Esophagus squamous epithelium (tissue), 5 donors: ENCODE data around the gene TAF4. TPM values are rescaled to one million over a fixed set of nuclear protein-coding genes. Genes with fewer than 3 reads are reported as not detected.

ENCODE experiments used
- DNase-seq: peaks from one replicate; lab custom pipeline; 2025; lab: John Stamatoyannopoulos, UW
- H3K27ac ChIP-seq, 4 donors: fragments of 200-600 bp; sonication (generic); one replicate each; pipeline ENCODE4 v1.5.1; 2016 to 2019; ENCODE audit warnings: mild to moderate bottlenecking in 1 of 4
- H3K27me3 ChIP-seq, 4 donors: fragments of 200-600 bp; sonication (generic); 1 replicate in 3 of 4; 2 replicates in 1 of 4; pipeline versions ENCODE4 v1.5.1 to v1.6.0; 2017 to 2021; ENCODE audit warnings: antibody characterized with exemption in 1 of 4
- H3K36me3 ChIP-seq, 3 donors: fragments of 200-600 bp; sonication (generic); one replicate each; pipeline ENCODE4 v1.5.1; 2016 to 2019
- H3K4me1 ChIP-seq, 3 donors: fragments of 200-600 bp; sonication (generic); one replicate each; pipeline ENCODE4 v1.5.1; 2017 to 2019
- H3K4me3 ChIP-seq, 4 donors: fragments of 200-600 bp; sonication (generic); 1 replicate in 3 of 4; 2 replicates in 1 of 4; pipeline ENCODE4 v1.5.1; 2016 to 2019; ENCODE audit warnings: mild to moderate bottlenecking in 2 of 4, moderate library complexity in 1 of 4
- H3K9me3 ChIP-seq, 3 donors: fragments of 200-600 bp; sonication (generic); one replicate each; pipeline ENCODE4 v1.5.1; 2016 to 2019
- POLR2A ChIP-seq, 4 donors: fragments of 450-650 bp; IDR thresholded peaks; one replicate each; pipeline ENCODE4 v1.6.1; 2017; ENCODE audit warnings: antibody characterized with exemption in 4 of 4, mild to moderate bottlenecking in 4 of 4, moderate library complexity in 3 of 4
- WGBS, 2 donors: methylation state at CpG; one replicate each; pipeline ENCODE4 v1.1.5; 2018; 5-methylcytosine and 5-hydroxymethylcytosine counted together
- intact Hi-C: fragments of 100-400 bp; cut with DNase I; formaldehyde crosslinking; loops from one replicate; pipeline ENCODE4 v1.15.0; 2022
- total RNA-seq, 4 donors: library from RNA; depleted of rRNA; stranded (reverse); fragments of >200 nt; gene quantifications; one replicate each; pipeline ENCODE4 v1.1.0, GENCODE V29; 2016
- TF ChIP-seq, protein P1 (sequence below), 6 experiments: fragments of 450-650 bp in 4 of 6; fragments of 200-600 bp in 2 of 6; sonication (generic) in 2 of 6; IDR thresholded peaks; one replicate each; pipeline ENCODE4 v1.5.1; 2016 to 2019; ENCODE audit warnings: antibody characterized with exemption in 6 of 6, mild to moderate bottlenecking in 4 of 6, moderate library complexity in 4 of 6
- donor health status: DM: yes; HTN: yes; CAD: no.

Gene TAF4
- total RNA-seq, 4 donors from 2014 or later = 4.9 to 16.5 (median 14.4) TPM

- Histone ChIP-seq H3K27me3 (peaks cover 0 to 32% (median under 1%) of the 10 kb centered on the region in 4 donors), H3K9me3 (no peaks in the 10 kb centered on the region), H3K4me1 (peaks cover 0 to 13% (median 0%) of the 10 kb centered on the region in 3 donors), H3K4me3 (no peak overlapping the region), H3K36me3 (no peaks in the 10 kb centered on the region), H3K27ac (no peak overlapping the region)
- intact Hi-C loops = no loop called here
- 86 to 89% methylated on average over 12 of the region's 12 CpGs for WGBS, 2 donors
- no peak for TF ChIP-seq POLR2A (IDR thresholded peaks at IDR 0.05)
- TF ChIP-seq, protein P1, sequence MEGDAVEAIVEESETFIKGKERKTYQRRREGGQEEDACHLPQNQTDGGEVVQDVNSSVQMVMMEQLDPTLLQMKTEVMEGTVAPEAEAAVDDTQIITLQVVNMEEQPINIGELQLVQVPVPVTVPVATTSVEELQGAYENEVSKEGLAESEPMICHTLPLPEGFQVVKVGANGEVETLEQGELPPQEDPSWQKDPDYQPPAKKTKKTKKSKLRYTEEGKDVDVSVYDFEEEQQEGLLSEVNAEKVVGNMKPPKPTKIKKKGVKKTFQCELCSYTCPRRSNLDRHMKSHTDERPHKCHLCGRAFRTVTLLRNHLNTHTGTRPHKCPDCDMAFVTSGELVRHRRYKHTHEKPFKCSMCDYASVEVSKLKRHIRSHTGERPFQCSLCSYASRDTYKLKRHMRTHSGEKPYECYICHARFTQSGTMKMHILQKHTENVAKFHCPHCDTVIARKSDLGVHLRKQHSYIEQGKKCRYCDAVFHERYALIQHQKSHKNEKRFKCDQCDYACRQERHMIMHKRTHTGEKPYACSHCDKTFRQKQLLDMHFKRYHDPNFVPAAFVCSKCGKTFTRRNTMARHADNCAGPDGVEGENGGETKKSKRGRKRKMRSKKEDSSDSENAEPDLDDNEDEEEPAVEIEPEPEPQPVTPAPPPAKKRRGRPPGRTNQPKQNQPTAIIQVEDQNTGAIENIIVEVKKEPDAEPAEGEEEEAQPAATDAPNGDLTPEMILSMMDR (IDR thresholded peaks at IDR 0.05) = no peak
- no peak for DNase-seq
Measured at GRCh38 chr20:61960836-61961235, 104.8 kb downstream of the TAF4 start.

GRCh38 chr20:61958773-61959700 is 106.6 kb downstream of the TAF4 start:
- WGBS, 2 donors = 64 to 76% methylated on average over 20 to 22 of the region's 22 CpGs
- peaks cover 0 to 32% (median 0%) of the 10 kb centered on the region in 4 donors for H3K27me3 ChIP-seq
- no peak overlapping the region for H3K27ac ChIP-seq
- no peaks in the 10 kb centered on the region for H3K9me3 ChIP-seq
- no peak for DNase-seq
- no peaks in the 10 kb centered on the region for H3K4me1 ChIP-seq
- no peak overlapping the region for H3K4me3 ChIP-seq
- H3K36me3 ChIP-seq = no peaks in the 10 kb centered on the region
- TF ChIP-seq, protein P1 (IDR thresholded peaks at IDR 0.05) = no peak
- no peak for TF ChIP-seq POLR2A (IDR thresholded peaks at IDR 0.05)
- intact Hi-C loops = no loop called here

DNA sequence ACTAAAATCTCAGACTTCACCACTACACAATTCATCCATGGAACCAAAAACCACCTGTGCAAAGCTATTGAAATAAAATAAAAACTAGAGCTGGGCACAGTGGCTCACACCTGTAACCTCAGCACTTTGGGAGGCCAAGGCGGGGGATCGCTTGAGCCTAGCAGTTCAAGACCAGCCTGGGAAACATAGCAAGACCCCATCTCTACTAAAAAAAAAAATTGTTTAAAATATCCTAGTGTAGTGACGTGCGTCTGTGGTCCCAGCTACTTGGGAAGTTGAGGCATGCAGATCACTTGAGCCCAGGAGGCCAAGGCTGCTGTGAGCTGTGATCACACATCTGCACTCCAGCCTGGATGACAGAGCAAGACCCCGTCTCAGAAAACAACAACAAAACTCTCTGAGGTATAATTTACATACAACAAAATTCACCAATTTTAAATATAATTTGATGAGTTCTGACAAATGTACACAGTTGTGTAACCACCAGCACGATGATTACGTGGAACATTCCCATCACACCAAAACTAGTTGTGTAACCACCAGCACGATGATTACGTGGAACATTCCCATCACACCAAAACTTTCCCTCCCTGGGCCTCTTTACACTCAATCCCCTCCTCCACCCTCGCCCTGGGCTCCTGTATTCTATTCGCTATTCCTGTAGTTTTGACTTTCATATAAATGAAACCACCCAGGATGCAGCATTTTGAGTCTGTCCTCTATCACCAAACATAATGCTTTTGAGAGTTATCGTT is 107.5 kb downstream of the TAF4 start:
- TF ChIP-seq, protein P1 (IDR thresholded peaks at IDR 0.05) = no peak
- no peak for TF ChIP-seq POLR2A (IDR thresholded peaks at IDR 0.05)
- no peaks in the 10 kb centered on the region for H3K4me1 ChIP-seq
- DNase-seq = no peak
- H3K4me3 ChIP-seq = no peak overlapping the region
- WGBS, 2 donors = 69 to 77% methylated on average over 12 of the region's 12 CpGs
- no peaks in the 10 kb centered on the region for H3K36me3 ChIP-seq
- no peaks in the 10 kb centered on the region for H3K9me3 ChIP-seq
- intact Hi-C loops = no loop called here
- peaks cover 0 to 40% (median 0%) of the 10 kb centered on the region in 4 donors for H3K27me3 ChIP-seq
- no peak overlapping the region for H3K27ac ChIP-seq

DNA sequence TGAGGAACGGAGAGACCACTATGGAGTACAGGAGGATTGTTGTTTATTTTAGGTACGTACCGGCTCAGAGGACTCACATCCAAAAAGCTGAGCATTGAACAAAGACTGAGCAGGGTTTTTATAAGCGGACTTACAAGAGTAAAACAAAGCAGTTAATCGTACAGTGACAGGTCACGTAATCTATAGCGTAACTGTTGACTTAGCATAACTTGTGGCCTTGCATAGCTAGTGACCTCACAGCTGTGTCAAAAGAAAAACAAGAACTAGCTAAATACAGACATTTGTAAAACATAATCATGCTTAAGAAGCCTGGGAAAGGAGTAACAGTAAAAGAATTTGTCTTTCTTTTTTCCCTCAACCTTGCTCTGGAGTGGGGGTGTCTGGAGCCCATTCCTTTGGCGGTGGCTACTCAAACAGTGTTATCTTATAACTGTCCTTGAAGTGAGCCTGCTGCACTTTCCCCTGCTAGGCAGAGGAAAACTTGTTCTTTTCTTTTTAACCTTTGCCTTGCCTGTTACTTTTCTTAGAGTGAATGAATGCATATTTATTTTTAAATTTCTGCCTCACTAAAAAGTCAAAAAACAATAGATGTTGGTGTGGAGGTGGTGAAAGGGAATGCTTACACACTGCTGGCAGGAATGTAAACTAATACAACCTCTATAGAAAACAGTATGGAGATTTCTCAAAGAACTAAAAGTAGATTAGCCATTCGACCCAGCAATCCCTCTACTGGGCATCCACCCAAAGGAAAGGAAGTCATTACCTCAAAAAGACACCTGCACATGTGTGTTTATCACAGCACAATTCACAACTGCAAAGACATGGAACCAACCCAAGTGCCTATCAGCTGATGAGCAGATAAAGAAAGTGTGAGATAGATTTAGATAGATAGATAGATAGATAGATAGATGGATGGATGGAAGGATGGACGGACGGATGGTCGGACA is 109.0 kb downstream of the TAF4 start:
- H3K27me3 ChIP-seq = peaks cover 0 to 47% (median 0%) of the 10 kb centered on the region in 4 donors
- intact Hi-C loops = no loop called here

More for the DNA sequence above, 109.0 kb downstream of the TAF4 start:
- Histone ChIP-seq H3K4me1 (no peaks in the 10 kb centered on the region), H3K9me3 (no peaks in the 10 kb centered on the region), H3K4me3 (no peak overlapping the region), H3K27ac (no peak overlapping the region), H3K36me3 (no peaks in the 10 kb centered on the region)
- WGBS, 2 donors = 33 to 40% methylated on average over 12 of the region's 12 CpGs
- no peak for DNase-seq
- TF ChIP-seq POLR2A (IDR thresholded peaks at IDR 0.05) = no peak
- TF ChIP-seq, protein P1 (IDR thresholded peaks at IDR 0.05) = no peak
